Ishikawa (cell line): ENCODE measurements around the gene KCNE3.

ENCODE experiments used
- REST ChIP-seq: IDR thresholded peaks from 2 replicates; pipeline ENCODE4 v1.6.1; 2012; ENCODE audit warnings: low read depth, mild to moderate bottlenecking
- TCF12 ChIP-seq: IDR thresholded peaks from 2 replicates; pipeline ENCODE4 v1.6.1; 2012; ENCODE audit warnings: low read depth
- USF1 ChIP-seq: IDR thresholded peaks from 2 replicates; pipeline ENCODE4 v1.6.1; 2012
- YY1 ChIP-seq: IDR thresholded peaks from 2 replicates; pipeline ENCODE4 v1.6.1; 2012; ENCODE audit warnings: low read depth

- no peak for TF ChIP-seq REST
- no peak for TF ChIP-seq TCF12
- TF ChIP-seq USF1 = no peak
- TF ChIP-seq YY1 = no peak
Observed at GRCh38 chr11:74449369-74449931, 17.9 kb downstream of the KCNE3 start.
